ENCODE data around the gene DEGS2. TPM values are rescaled to one million over a fixed set of nuclear protein-coding genes. Genes with fewer than 3 reads are reported as not detected.

Gene DEGS2
- total RNA-seq, 1 experiment from 2014 or later = 1.8 TPM

DNA sequence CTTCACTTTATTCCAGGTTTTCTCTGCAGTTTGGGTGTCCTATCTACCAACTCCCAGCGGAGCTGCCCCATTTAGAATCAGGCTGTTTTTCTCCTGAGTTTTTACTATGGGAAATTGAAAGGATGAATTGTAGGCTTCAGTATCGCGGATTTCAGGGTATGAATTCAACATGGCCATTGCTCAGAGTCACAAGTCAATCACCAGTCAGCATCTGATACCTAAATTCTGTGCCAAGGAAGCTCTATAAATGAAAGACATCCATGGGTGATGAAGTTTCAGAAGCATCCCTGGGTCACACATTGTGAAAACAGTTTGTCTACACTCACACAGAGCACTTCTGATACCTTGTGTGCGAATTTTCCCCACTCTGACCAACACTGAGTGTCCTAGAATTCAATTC is 43.7 kb upstream of the DEGS2 start:
- H3K4me3 ChIP-seq (replicated peaks in 1 of 2; ENCODE audit: low read depth in 1 of 2, low read length in 2 of 2) = no peak overlapping the region
- TF ChIP-seq, protein P1, sequence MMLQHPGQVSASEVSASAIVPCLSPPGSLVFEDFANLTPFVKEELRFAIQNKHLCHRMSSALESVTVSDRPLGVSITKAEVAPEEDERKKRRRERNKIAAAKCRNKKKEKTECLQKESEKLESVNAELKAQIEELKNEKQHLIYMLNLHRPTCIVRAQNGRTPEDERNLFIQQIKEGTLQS (IDR thresholded peaks at IDR 0.05) = no peak
- TF ChIP-seq, protein P2, sequence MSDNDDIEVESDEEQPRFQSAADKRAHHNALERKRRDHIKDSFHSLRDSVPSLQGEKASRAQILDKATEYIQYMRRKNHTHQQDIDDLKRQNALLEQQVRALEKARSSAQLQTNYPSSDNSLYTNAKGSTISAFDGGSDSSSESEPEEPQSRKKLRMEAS (IDR thresholded peaks at IDR 0.05) = no peak
- no peak for TF ChIP-seq RAD21 (IDR thresholded peaks at IDR 0.05; ENCODE audit: low read depth)
- no peak for TF ChIP-seq ZNF274 (IDR thresholded peaks at IDR 0.05; ENCODE audit: low read depth, low read length)
- TF ChIP-seq CBX3 (IDR thresholded peaks at IDR 0.05; ENCODE audit: low read depth) = no peak
- no peak for TF ChIP-seq YY1 (IDR thresholded peaks at IDR 0.05; ENCODE audit: extremely low read depth, insufficient replicate concordance, low read depth, low read length)
- TF ChIP-seq JUND (IDR thresholded peaks at IDR 0.05) = no peak
- no peak for TF ChIP-seq EZH2 (IDR thresholded peaks at IDR 0.05)
- no peak for TF ChIP-seq EGR1 (IDR thresholded peaks at IDR 0.05; ENCODE audit: low read depth)
- no peak for TF ChIP-seq FOSL1 (IDR thresholded peaks at IDR 0.05; ENCODE audit: low read depth)
- no peak for TF ChIP-seq POLR2A (IDR thresholded peaks at IDR 0.05; ENCODE audit: borderline replicate concordance, extremely low read depth, insufficient read depth, insufficient read length)
- no peak for TF ChIP-seq EZH2phosphoT487 (IDR thresholded peaks at IDR 0.05; ENCODE audit: borderline replicate concordance)
- TF ChIP-seq ZFX (IDR thresholded peaks at IDR 0.05) = no peak
- POLR2A ChIA-PET = interaction anchor here (2.0 kb wide), 1 partner anchor 10 kb away, joined by 7 read pairs; no protein-coding TSS in a partner anchor
- H3K9me3 ChIP-seq (ENCODE audit: control insufficient read depth in 1 of 2, insufficient read depth in 1 of 2, low read depth in 1 of 2, low read length in 2 of 2) = no peaks in the 10 kb centered on the region
- no peaks in the 10 kb centered on the region for H3K79me2 ChIP-seq (ENCODE audit: insufficient read depth, low read length)
- H3K27ac ChIP-seq (ENCODE audit: low read depth, low read length) = no peak overlapping the region
- no peak for ATAC-seq
- H4K20me1 ChIP-seq (ENCODE audit: insufficient read depth) = no peaks in the 10 kb centered on the region
- DNase-seq (ENCODE audit: low read depth, low spot score) = no peak
- H3K9me2 ChIP-seq (ENCODE audit: insufficient read depth) = no peaks in the 10 kb centered on the region
- no peaks in the 10 kb centered on the region for H3K27me3 ChIP-seq (ENCODE audit: insufficient read depth, low read length)
- no peak overlapping the region for H3K9ac ChIP-seq (ENCODE audit: low read length)
- no peaks in the 10 kb centered on the region for H3K36me3 ChIP-seq (ENCODE audit: control insufficient read depth in 1 of 2, insufficient read depth in 2 of 2, low read length in 2 of 2)
- no TSS peak for BruUV-seq (replicated peaks)
- H3K4me1 ChIP-seq (ENCODE audit: control insufficient read depth in 1 of 2, insufficient read depth in 2 of 2, low read length in 2 of 2) = peaks cover 18 to 22% of the 10 kb centered on the region in 2 experiments
- 0 out of 2 replicates have a peak overlapping the region, but pooled peaks have one; percentile 44 for H3K4me2 ChIP-seq (ENCODE audit: low read length)
- intact Hi-C loops (cut with micrococcal nuclease) = no loop called here
- CTCF ChIA-PET = interaction anchor here (1.0 kb wide), 1 partner anchor 10 kb away, joined by 5 read pairs; no protein-coding TSS in a partner anchor
- no peak overlapping the region for H2AFZ ChIP-seq (ENCODE audit: low read depth, low read length, poor library complexity, severe bottlenecking)
- RAD21 ChIA-PET (ENCODE audit: low non-redundant PET in 1 of 2, low total read pairs in 2 of 2, uncharacterized antibody in 2 of 2, unreplicated experiment in 2 of 2) = no interaction called here
